GM20000 (cell line): ENCODE results near the gene CHD9.

Experiments
- DNase-seq: peaks from one replicate; pipeline ENCODE4 v3.0.0; 2012; ENCODE audit warnings: low spot score
- CTCF ChIP-seq: IDR thresholded peaks from 2 replicates; pipeline ENCODE4 v1.5.1; 2012; ENCODE audit warnings: mild to moderate bottlenecking, control low read depth; ENCODE audit errors: extremely low read depth, missing control alignments

CHD9 gene

GRCh38 chr16:53378138-53378537 lies 323.3 kb downstream of the CHD9 start:
- no peak for DNase-seq
- TF ChIP-seq CTCF = no peak
